T-helper 2 cell treated with Interferon-gamma antibody and Interleukin-4, amounts not matched to agents 5 μg/mL and 100 μg/mL, for 36 hours (primary cell): ENCODE results near the gene KIFC1.

ENCODE experiments used
- DNase-seq: peaks from one replicate; pipeline ENCODE4 v3.0.0; 2021; ENCODE audit warnings: low spot score
- H3K27ac Mint-ChIP-seq: one replicate; pipeline ENCODE4 v1.8.0; 2021; ENCODE audit warnings: mild to moderate bottlenecking, mixed read lengths
- H3K27me3 Mint-ChIP-seq: one replicate; pipeline ENCODE4 v1.8.0; 2021; ENCODE audit warnings: low read depth, mixed read lengths
- H3K36me3 Mint-ChIP-seq: one replicate; pipeline ENCODE4 v1.8.0; 2021; ENCODE audit warnings: low read depth, mixed read lengths
- H3K4me1 Mint-ChIP-seq: one replicate; pipeline ENCODE4 v1.8.0; 2021; ENCODE audit warnings: low read depth, mixed read lengths
- H3K4me3 Mint-ChIP-seq: one replicate; pipeline ENCODE4 v1.8.0; 2022; ENCODE audit warnings: mild to moderate bottlenecking, moderate library complexity, mixed read lengths
- H3K9me3 Mint-ChIP-seq: one replicate; pipeline ENCODE4 v1.8.0; 2021; ENCODE audit warnings: mixed read lengths

Gene KIFC1

GRCh38 chr6:33419580-33420490 is 28.2 kb downstream of the KIFC1 start, which contains the start of gene SYNGAP1:
Gene SYNGAP1, plus strand, starts transcription at chr6:33420065. Its CDS starts 200 bp downstream, at chr6:33420265.
- H3K27ac Mint-ChIP-seq, result peak within 1 kb of the TSS; percentile 99
- no peaks in the 10 kb centered on the region for H3K9me3 Mint-ChIP-seq
- peaks cover 73% of the 10 kb centered on the region for H3K4me1 Mint-ChIP-seq
- peak; percentile 24 for DNase-seq
- peaks cover 2% of the 10 kb centered on the region for H3K27me3 Mint-ChIP-seq
- peak within 1 kb of the TSS; percentile 94 for H3K4me3 Mint-ChIP-seq
- H3K36me3 Mint-ChIP-seq, result peaks cover 34% of the 10 kb centered on the region

GRCh38 chr6:33420491-33421343 is 29.1 kb downstream of the KIFC1 start:
- H3K36me3 Mint-ChIP-seq, result peaks cover 32% of the 10 kb centered on the region
- no peak for DNase-seq
- H3K27me3 Mint-ChIP-seq, result peaks cover 2% of the 10 kb centered on the region
- H3K4me1 Mint-ChIP-seq, result peaks cover 74% of the 10 kb centered on the region
- H3K27ac Mint-ChIP-seq, result peak overlapping the region; percentile 78
- H3K4me3 Mint-ChIP-seq, result peak overlapping the region; percentile 80
- no peaks in the 10 kb centered on the region for H3K9me3 Mint-ChIP-seq

GRCh38 chr6:33421344-33421643 is 29.7 kb downstream of the KIFC1 start:
- Mint-ChIP-seq H3K9me3 (no peaks in the 10 kb centered on the region), H3K36me3 (peaks cover 28% of the 10 kb centered on the region), H3K27ac (peak overlapping the region; percentile 78), H3K27me3 (peaks cover 2% of the 10 kb centered on the region), H3K4me3 (peak overlapping the region; percentile 80), H3K4me1 (peaks cover 74% of the 10 kb centered on the region)
- DNase-seq, result no peak

- Mint-ChIP-seq H3K27me3 (peaks cover 2% of the 10 kb centered on the region), H3K4me1 (peaks cover 68% of the 10 kb centered on the region), H3K9me3 (no peaks in the 10 kb centered on the region), H3K27ac (peak overlapping the region; percentile 96), H3K36me3 (peaks cover 23% of the 10 kb centered on the region), H3K4me3 (peak overlapping the region; percentile 96)
- no peak for DNase-seq
These were observed 32.2 kb downstream of the KIFC1 start for GRCh38 chr6:33423777-33424176.

GRCh38 chr6:33424855-33425667 is 33.4 kb downstream of the KIFC1 start:
- Mint-ChIP-seq H3K36me3 (peaks cover 23% of the 10 kb centered on the region), H3K27me3 (peaks cover 2% of the 10 kb centered on the region), H3K9me3 (no peaks in the 10 kb centered on the region), H3K4me1 (peaks cover 69% of the 10 kb centered on the region), H3K27ac (peak overlapping the region; percentile 96), H3K4me3 (peak overlapping the region; percentile 96)
- no peak for DNase-seq

GRCh38 chr6:33425668-33426577 is 34.3 kb downstream of the KIFC1 start:
- Mint-ChIP-seq H3K27me3 (peaks cover 2% of the 10 kb centered on the region), H3K27ac (peak overlapping the region; percentile 96), H3K9me3 (no peaks in the 10 kb centered on the region), H3K4me3 (peak overlapping the region; percentile 96), H3K36me3 (peaks cover 23% of the 10 kb centered on the region), H3K4me1 (peaks cover 75% of the 10 kb centered on the region)
- peak; percentile 79 for DNase-seq

- DNase-seq, result peak; percentile 25
- Mint-ChIP-seq H3K36me3 (peaks cover 23% of the 10 kb centered on the region), H3K27ac (peak overlapping the region; percentile 96), H3K4me1 (peaks cover 70% of the 10 kb centered on the region), H3K9me3 (no peaks in the 10 kb centered on the region), H3K27me3 (no peaks in the 10 kb centered on the region), H3K4me3 (peak overlapping the region; percentile 96)
These were observed 35.2 kb downstream of the KIFC1 start for GRCh38 chr6:33426590-33427511.

GRCh38 chr6:33427585-33428223 is 36.1 kb downstream of the KIFC1 start:
- peaks cover 25% of the 10 kb centered on the region for H3K36me3 Mint-ChIP-seq
- peaks cover 71% of the 10 kb centered on the region for H3K4me1 Mint-ChIP-seq
- no peaks in the 10 kb centered on the region for H3K27me3 Mint-ChIP-seq

GRCh38 chr6:33428224-33428965 is 36.8 kb downstream of the KIFC1 start:
- Mint-ChIP-seq H3K27ac (peak overlapping the region; percentile 77), H3K36me3 (peaks cover 24% of the 10 kb centered on the region), H3K27me3 (no peaks in the 10 kb centered on the region), H3K4me1 (peaks cover 71% of the 10 kb centered on the region), H3K9me3 (no peaks in the 10 kb centered on the region), H3K4me3 (peak overlapping the region; percentile 83)
- DNase-seq, result peak; percentile 28

More at GRCh38 chr6:33427585-33428223, 36.1 kb downstream of the KIFC1 start:
- H3K4me3 Mint-ChIP-seq, result peak overlapping the region; percentile 96
- peak; percentile 46 for DNase-seq
- peak overlapping the region; percentile 96 for H3K27ac Mint-ChIP-seq
- no peaks in the 10 kb centered on the region for H3K9me3 Mint-ChIP-seq

GRCh38 chr6:33428966-33429749 is 37.5 kb downstream of the KIFC1 start:
- Mint-ChIP-seq H3K9me3 (no peaks in the 10 kb centered on the region), H3K4me3 (peak overlapping the region; percentile 83)

GRCh38 chr6:33429750-33430052 is 38.1 kb downstream of the KIFC1 start:
- Mint-ChIP-seq H3K27me3 (no peaks in the 10 kb centered on the region), H3K4me1 (peaks cover 62% of the 10 kb centered on the region), H3K9me3 (no peaks in the 10 kb centered on the region), H3K36me3 (peaks cover 18% of the 10 kb centered on the region), H3K4me3 (peak overlapping the region; percentile 83), H3K27ac (peak overlapping the region; percentile 77)
- no peak for DNase-seq

More at GRCh38 chr6:33428966-33429749, 37.5 kb downstream of the KIFC1 start:
- Mint-ChIP-seq H3K27ac (peak overlapping the region; percentile 77), H3K36me3 (peaks cover 21% of the 10 kb centered on the region), H3K4me1 (peaks cover 66% of the 10 kb centered on the region), H3K27me3 (no peaks in the 10 kb centered on the region)
- no peak for DNase-seq
